ENCODE measurements around the gene ADGRV1. TPM values are rescaled to one million over a fixed set of nuclear protein-coding genes. Genes with fewer than 3 reads are reported as not detected.

Gene ADGRV1
- polyA plus RNA-seq, 2 of the 4 experiments (the other 2 are of a cell fraction): 0.70 to 3.7 TPM

DNA sequence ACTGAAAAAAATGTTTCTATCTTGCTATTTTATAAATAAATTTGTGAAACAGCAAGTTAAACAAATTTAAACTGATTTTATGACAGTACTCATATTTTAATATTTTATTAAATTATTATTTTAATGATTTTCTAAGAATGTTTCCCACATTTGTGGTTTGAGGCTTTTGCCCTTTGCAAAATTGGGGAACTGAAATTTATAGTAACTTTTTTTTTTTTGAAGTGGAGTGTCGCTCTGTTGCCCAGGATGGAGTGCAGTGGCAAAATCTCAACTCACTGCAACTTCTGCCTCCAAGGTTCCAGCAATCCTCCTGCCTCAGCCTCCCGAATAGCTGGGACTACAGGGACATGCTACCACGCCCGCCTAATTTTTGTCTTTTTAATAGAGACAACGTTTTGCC lies 7.2 kb upstream of the ADGRV1 start:
- no peak for DNase-seq (ENCODE audit: low read depth in 1 of 2, low spot score in 1 of 2)
- FAIRE-seq: no peak
- H3K4me3 ChIP-seq: no peak overlapping the region
- ChIA-PET CTCF (no interaction called here), POLR2A (no interaction called here)
- H3K4me2 ChIP-seq: no peak overlapping the region
- WGBS (ENCODE audit: missing lambda C conversion rate): 37% methylated on average over 5 of the region's 5 CpGs
- H3K9me3 ChIP-seq: no peaks in the 10 kb centered on the region
- no peak overlapping the region for H3K27ac ChIP-seq
- TF ChIP-seq EP300 (IDR thresholded peaks at IDR 0.05) (no peak), RNF2 (IDR thresholded peaks at IDR 0.05; ENCODE audit: borderline replicate concordance, low read depth) (no peak), ZNF302 (CRISPR knock-in tag; IDR thresholded peaks at IDR 0.05) (no peak), POLR2AphosphoS2 (conservative IDR thresholded peaks at IDR 0.05; ENCODE audit: low read length) (no peak), CBX8 (IDR thresholded peaks at IDR 0.05) (no peak), RAD21 (conservative IDR thresholded peaks at IDR 0.05 in 1 of 2, IDR thresholded peaks at IDR 0.05 in 1 of 2) (no peak), KDM5A (IDR thresholded peaks at IDR 0.05) (no peak), EHF (CRISPR knock-in tag; IDR thresholded peaks at IDR 0.05) (no peak), HOXB5 (CRISPR knock-in tag; IDR thresholded peaks at IDR 0.05) (no peak)
- TF ChIP-seq, protein P1, sequence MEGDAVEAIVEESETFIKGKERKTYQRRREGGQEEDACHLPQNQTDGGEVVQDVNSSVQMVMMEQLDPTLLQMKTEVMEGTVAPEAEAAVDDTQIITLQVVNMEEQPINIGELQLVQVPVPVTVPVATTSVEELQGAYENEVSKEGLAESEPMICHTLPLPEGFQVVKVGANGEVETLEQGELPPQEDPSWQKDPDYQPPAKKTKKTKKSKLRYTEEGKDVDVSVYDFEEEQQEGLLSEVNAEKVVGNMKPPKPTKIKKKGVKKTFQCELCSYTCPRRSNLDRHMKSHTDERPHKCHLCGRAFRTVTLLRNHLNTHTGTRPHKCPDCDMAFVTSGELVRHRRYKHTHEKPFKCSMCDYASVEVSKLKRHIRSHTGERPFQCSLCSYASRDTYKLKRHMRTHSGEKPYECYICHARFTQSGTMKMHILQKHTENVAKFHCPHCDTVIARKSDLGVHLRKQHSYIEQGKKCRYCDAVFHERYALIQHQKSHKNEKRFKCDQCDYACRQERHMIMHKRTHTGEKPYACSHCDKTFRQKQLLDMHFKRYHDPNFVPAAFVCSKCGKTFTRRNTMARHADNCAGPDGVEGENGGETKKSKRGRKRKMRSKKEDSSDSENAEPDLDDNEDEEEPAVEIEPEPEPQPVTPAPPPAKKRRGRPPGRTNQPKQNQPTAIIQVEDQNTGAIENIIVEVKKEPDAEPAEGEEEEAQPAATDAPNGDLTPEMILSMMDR (IDR thresholded peaks at IDR 0.05): no peak
- TF ChIP-seq, protein P2, sequence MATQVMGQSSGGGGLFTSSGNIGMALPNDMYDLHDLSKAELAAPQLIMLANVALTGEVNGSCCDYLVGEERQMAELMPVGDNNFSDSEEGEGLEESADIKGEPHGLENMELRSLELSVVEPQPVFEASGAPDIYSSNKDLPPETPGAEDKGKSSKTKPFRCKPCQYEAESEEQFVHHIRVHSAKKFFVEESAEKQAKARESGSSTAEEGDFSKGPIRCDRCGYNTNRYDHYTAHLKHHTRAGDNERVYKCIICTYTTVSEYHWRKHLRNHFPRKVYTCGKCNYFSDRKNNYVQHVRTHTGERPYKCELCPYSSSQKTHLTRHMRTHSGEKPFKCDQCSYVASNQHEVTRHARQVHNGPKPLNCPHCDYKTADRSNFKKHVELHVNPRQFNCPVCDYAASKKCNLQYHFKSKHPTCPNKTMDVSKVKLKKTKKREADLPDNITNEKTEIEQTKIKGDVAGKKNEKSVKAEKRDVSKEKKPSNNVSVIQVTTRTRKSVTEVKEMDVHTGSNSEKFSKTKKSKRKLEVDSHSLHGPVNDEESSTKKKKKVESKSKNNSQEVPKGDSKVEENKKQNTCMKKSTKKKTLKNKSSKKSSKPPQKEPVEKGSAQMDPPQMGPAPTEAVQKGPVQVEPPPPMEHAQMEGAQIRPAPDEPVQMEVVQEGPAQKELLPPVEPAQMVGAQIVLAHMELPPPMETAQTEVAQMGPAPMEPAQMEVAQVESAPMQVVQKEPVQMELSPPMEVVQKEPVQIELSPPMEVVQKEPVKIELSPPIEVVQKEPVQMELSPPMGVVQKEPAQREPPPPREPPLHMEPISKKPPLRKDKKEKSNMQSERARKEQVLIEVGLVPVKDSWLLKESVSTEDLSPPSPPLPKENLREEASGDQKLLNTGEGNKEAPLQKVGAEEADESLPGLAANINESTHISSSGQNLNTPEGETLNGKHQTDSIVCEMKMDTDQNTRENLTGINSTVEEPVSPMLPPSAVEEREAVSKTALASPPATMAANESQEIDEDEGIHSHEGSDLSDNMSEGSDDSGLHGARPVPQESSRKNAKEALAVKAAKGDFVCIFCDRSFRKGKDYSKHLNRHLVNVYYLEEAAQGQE (IDR thresholded peaks at IDR 0.05): no peak
- TF ChIP-seq, protein P3, sequence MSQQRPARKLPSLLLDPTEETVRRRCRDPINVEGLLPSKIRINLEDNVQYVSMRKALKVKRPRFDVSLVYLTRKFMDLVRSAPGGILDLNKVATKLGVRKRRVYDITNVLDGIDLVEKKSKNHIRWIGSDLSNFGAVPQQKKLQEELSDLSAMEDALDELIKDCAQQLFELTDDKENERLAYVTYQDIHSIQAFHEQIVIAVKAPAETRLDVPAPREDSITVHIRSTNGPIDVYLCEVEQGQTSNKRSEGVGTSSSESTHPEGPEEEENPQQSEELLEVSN (IDR thresholded peaks at IDR 0.05; ENCODE audit: borderline replicate concordance, low read depth): no peak
- TF ChIP-seq, protein P4, sequence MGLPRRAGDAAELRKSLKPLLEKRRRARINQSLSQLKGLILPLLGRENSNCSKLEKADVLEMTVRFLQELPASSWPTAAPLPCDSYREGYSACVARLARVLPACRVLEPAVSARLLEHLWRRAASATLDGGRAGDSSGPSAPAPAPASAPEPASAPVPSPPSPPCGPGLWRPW (IDR thresholded peaks at IDR 0.05): no peak
- no peak for ATAC-seq
- peaks cover 14% of the 10 kb centered on the region; the same call in 2 of the 3 replicates for H3K4me1 ChIP-seq

DNA sequence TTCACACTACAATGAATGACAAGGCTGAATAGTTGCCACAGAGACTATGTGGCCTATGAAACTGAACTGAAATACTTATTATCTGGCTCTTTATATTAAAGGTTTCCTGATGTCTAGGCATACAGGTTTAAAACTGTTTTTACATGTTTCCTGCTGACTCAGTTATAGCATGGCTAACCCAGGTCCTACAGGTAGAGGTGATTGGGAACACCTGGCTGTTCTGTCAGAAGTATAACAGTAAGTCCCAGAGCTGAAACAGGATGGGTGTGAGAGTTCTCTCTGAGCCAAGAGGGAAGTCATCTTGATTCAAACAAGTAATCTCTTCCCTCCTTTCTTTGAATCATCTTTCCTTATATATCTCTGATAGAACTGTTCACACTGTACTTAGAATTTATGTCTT lies 4.9 kb upstream of the ADGRV1 start:
- CTCF ChIA-PET: interaction anchor here (0.6 kb wide), 1 partner anchor 837 kb away, joined by 3 read pairs; no protein-coding TSS in a partner anchor

More for the DNA sequence above, 4.9 kb upstream of the ADGRV1 start:
- FAIRE-seq: no peak
- no peak for ATAC-seq
- no peak for DNase-seq (ENCODE audit: low read depth in 1 of 2, low spot score in 1 of 2)
- TF ChIP-seq ZC3H11A (IDR thresholded peaks at IDR 0.05) (no peak), SREBF2 (IDR thresholded peaks at IDR 0.05) (no peak), HOXB5 (CRISPR knock-in tag; IDR thresholded peaks at IDR 0.05) (no peak), NR3C1 (IDR thresholded peaks at IDR 0.05) (no peak), CBX8 (IDR thresholded peaks at IDR 0.05) (no peak), RARB (CRISPR knock-in tag; IDR thresholded peaks at IDR 0.05) (no peak), EP300 (IDR thresholded peaks at IDR 0.05) (no peak), HOXA7 (CRISPR knock-in tag; IDR thresholded peaks at IDR 0.05) (no peak), PHF8 (IDR thresholded peaks at IDR 0.05; ENCODE audit: borderline replicate concordance, low read depth) (no peak), ZFP36 (IDR thresholded peaks at IDR 0.05; ENCODE audit: borderline replicate concordance, partially characterized antibody) (no peak), MAFK (IDR thresholded peaks at IDR 0.05; ENCODE audit: partially characterized antibody) (no peak), KDM5A (IDR thresholded peaks at IDR 0.05) (no peak), CHD2 (IDR thresholded peaks at IDR 0.05; ENCODE audit: low read length, partially characterized antibody) (no peak), NPAS2 (CRISPR knock-in tag; IDR thresholded peaks at IDR 0.05; ENCODE audit: borderline replicate concordance) (no peak)
- TF ChIP-seq, protein P5, sequence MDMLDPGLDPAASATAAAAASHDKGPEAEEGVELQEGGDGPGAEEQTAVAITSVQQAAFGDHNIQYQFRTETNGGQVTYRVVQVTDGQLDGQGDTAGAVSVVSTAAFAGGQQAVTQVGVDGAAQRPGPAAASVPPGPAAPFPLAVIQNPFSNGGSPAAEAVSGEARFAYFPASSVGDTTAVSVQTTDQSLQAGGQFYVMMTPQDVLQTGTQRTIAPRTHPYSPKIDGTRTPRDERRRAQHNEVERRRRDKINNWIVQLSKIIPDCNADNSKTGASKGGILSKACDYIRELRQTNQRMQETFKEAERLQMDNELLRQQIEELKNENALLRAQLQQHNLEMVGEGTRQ (IDR thresholded peaks at IDR 0.05): no peak
- TF ChIP-seq, protein P3 (IDR thresholded peaks at IDR 0.05; ENCODE audit: borderline replicate concordance, low read depth): no peak
- H3K9me3 ChIP-seq: no peaks in the 10 kb centered on the region
- no peak overlapping the region for H3K4me3 ChIP-seq
- no peak overlapping the region for H3K27ac ChIP-seq
- peaks cover 8% of the 10 kb centered on the region for H3K4me1 ChIP-seq
- no peak overlapping the region for H3K4me2 ChIP-seq
- POLR2A ChIA-PET: no interaction called here
